PFSK-1 (cell line): ENCODE results near the gene MCL1.

ENCODE experiments used
- FOXP2 ChIP-seq: optimal IDR thresholded peaks from 2 replicates; pipeline ENCODE3; 2011; ENCODE audit warnings: borderline replicate concordance, control low read depth, inconsistent platforms; ENCODE audit not compliant: insufficient read depth; ENCODE audit errors: extremely low read length, extremely low read depth
- POLR2AphosphoS5 ChIP-seq: IDR thresholded peaks from 2 replicates; pipeline ENCODE4 v1.6.1; 2012; ENCODE audit warnings: low read depth, mild to moderate bottlenecking, control low read depth, low read length, moderate library complexity
- REST ChIP-seq, 2 experiments: IDR thresholded peaks; 2 replicates each; pipeline versions ENCODE4 v1.6.1 to v1.8.0; 2011 to 2012; ENCODE audit warnings: low read depth in 2 of 2, low read length in 2 of 2, control low read depth in 1 of 2, inconsistent platforms in 1 of 2, mild to moderate bottlenecking in 1 of 2, moderate library complexity in 1 of 2; ENCODE audit not compliant: insufficient read depth in 1 of 2
- SIN3A ChIP-seq: IDR thresholded peaks from 2 replicates; pipeline ENCODE4 v1.6.1; 2012; ENCODE audit warnings: mild to moderate bottlenecking, low read length, moderate library complexity, borderline replicate concordance; ENCODE audit not compliant: insufficient read depth
- TAF1 ChIP-seq: IDR thresholded peaks from 2 replicates; pipeline ENCODE4 v1.6.1; 2012; ENCODE audit warnings: low read length, control low read depth, borderline replicate concordance; ENCODE audit not compliant: insufficient read depth

The MCL1 gene

GRCh38 chr1:150596095-150596892, 16.9 kb upstream of the MCL1 start:
- TF ChIP-seq TAF1, result no peak

- TF ChIP-seq TAF1 (no peak), FOXP2 (no peak), REST (IDR thresholded peaks at IDR 0.05; ENCODE audit: insufficient read depth in 1 of 2, low read depth in 2 of 2, low read length in 2 of 2) (no peak)
Measured at GRCh38 chr1:150582371-150582770, 3.0 kb upstream of the MCL1 start.

GRCh38 chr1:150579945-150580642, 684 bp upstream of the MCL1 start:
- TF ChIP-seq TAF1 (no peak), REST (IDR thresholded peaks at IDR 0.05; ENCODE audit: insufficient read depth in 1 of 2, low read depth in 2 of 2, low read length in 2 of 2) (no peak), FOXP2 (no peak), SIN3A (no peak; the same call in 1 of the 2 replicates), POLR2AphosphoS5 (no peak)

- TF ChIP-seq SIN3A, result peak; percentile 88; the same call in 1 of the 2 replicates
- TF ChIP-seq POLR2AphosphoS5, result no peak
- TF ChIP-seq REST (IDR thresholded peaks at IDR 0.05; ENCODE audit: insufficient read depth in 1 of 2, low read depth in 2 of 2, low read length in 2 of 2), result peak in 1 of 2 experiments; percentile 44; a peak in 1 of 4 replicates
- TF ChIP-seq FOXP2, result no peak
- TF ChIP-seq TAF1, result peak; percentile 55; the same call in 1 of the 2 replicates
Measured at GRCh38 chr1:150578272-150579109, 919 bp downstream of the MCL1 start.

- TF ChIP-seq TAF1, result no peak
- no peak for TF ChIP-seq SIN3A
- no peak for TF ChIP-seq FOXP2
- no peak for TF ChIP-seq REST (IDR thresholded peaks at IDR 0.05; ENCODE audit: insufficient read depth in 1 of 2, low read depth in 2 of 2, low read length in 2 of 2)
- TF ChIP-seq POLR2AphosphoS5, result no peak; the same call in 1 of the 2 replicates
Measured at GRCh38 chr1:150577557-150578271, 1.7 kb downstream of the MCL1 start.
